ENCODE data around the gene DDX55. TPM values are rescaled to one million over a fixed set of nuclear protein-coding genes. Genes with fewer than 3 reads are reported as not detected.

The DDX55 gene
- total RNA-seq, 1 donor from 2014 or later, result 30.9 TPM

DNA sequence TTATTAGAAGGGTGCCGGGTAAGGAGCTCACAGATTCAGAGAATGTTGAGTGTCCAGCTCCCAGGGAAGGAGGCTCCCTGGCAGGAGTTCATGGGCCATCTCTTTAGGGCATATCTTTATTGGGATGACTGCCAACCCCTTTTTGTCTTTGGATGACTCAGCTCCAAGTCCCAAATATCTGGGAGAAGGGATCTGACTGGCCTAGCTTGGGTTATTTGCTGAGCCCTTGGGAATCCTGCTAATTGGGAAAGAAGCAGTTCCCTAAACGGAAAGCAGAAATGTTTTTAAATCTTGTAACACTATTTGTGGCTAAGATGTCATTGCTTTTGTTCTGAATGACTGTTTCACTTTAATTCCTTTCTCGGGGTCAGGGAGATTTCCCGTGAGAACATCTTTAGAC is 12.6 kb downstream of the DDX55 start:
- H3K4me3 Mint-ChIP-seq, result no peak overlapping the region
- TF ChIP-seq, protein P1, sequence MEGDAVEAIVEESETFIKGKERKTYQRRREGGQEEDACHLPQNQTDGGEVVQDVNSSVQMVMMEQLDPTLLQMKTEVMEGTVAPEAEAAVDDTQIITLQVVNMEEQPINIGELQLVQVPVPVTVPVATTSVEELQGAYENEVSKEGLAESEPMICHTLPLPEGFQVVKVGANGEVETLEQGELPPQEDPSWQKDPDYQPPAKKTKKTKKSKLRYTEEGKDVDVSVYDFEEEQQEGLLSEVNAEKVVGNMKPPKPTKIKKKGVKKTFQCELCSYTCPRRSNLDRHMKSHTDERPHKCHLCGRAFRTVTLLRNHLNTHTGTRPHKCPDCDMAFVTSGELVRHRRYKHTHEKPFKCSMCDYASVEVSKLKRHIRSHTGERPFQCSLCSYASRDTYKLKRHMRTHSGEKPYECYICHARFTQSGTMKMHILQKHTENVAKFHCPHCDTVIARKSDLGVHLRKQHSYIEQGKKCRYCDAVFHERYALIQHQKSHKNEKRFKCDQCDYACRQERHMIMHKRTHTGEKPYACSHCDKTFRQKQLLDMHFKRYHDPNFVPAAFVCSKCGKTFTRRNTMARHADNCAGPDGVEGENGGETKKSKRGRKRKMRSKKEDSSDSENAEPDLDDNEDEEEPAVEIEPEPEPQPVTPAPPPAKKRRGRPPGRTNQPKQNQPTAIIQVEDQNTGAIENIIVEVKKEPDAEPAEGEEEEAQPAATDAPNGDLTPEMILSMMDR (IDR thresholded peaks at IDR 0.05; ENCODE audit: unreplicated experiment), result no peak
- no peak overlapping the region for H3K27ac Mint-ChIP-seq
- no peaks in the 10 kb centered on the region for H3K4me1 Mint-ChIP-seq
- no peak for DNase-seq (ENCODE audit: low spot score in 2 of 2, unreplicated experiment in 2 of 2)
- H3K9me3 Mint-ChIP-seq, result no peaks in the 10 kb centered on the region
- peaks cover 50% of the 10 kb centered on the region for H3K36me3 Mint-ChIP-seq
- H3K27me3 Mint-ChIP-seq (ENCODE audit: low read depth), result no peaks in the 10 kb centered on the region

- H3K4me1 Mint-ChIP-seq, result no peaks in the 10 kb centered on the region
- no peak for DNase-seq (ENCODE audit: low spot score in 2 of 2, unreplicated experiment in 2 of 2)
- H3K4me3 Mint-ChIP-seq, result no peak overlapping the region
- H3K27me3 Mint-ChIP-seq (ENCODE audit: low read depth), result no peaks in the 10 kb centered on the region
- H3K36me3 Mint-ChIP-seq, result peaks cover 55% of the 10 kb centered on the region
- TF ChIP-seq, protein P1 (IDR thresholded peaks at IDR 0.05; ENCODE audit: unreplicated experiment), result no peak
- H3K9me3 Mint-ChIP-seq, result no peaks in the 10 kb centered on the region
- H3K27ac Mint-ChIP-seq, result no peak overlapping the region
Observed at GRCh38 chr12:123617144-123617543, 15.2 kb downstream of the DDX55 start.

DNA sequence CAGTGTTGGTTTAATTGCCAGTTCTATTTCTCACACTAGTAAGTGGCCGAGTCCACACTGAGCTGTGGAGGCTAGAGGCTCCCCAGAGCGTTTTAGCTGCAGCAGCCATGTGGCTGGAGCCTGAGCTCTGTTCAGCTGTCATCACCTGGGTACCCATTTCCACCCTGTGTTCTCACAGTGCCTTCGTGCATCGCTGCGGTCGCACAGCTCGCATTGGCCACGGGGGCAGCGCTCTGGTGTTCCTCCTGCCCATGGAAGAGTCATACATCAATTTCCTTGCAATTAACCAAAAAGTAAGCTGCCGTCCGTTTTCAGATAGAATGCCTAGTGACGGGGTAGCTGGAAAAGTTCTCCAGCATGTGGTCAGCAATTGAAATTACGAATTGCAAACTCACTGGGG is 15.7 kb downstream of the DDX55 start:
- DNase-seq (ENCODE audit: low spot score in 2 of 2, unreplicated experiment in 2 of 2), result no peak
- H3K4me1 Mint-ChIP-seq, result no peaks in the 10 kb centered on the region
- H3K4me3 Mint-ChIP-seq, result no peak overlapping the region
- H3K27ac Mint-ChIP-seq, result no peak overlapping the region
- TF ChIP-seq, protein P1 (IDR thresholded peaks at IDR 0.05; ENCODE audit: unreplicated experiment), result no peak
- H3K27me3 Mint-ChIP-seq (ENCODE audit: low read depth), result no peaks in the 10 kb centered on the region
- H3K36me3 Mint-ChIP-seq, result peaks cover 57% of the 10 kb centered on the region
- no peaks in the 10 kb centered on the region for H3K9me3 Mint-ChIP-seq

DNA sequence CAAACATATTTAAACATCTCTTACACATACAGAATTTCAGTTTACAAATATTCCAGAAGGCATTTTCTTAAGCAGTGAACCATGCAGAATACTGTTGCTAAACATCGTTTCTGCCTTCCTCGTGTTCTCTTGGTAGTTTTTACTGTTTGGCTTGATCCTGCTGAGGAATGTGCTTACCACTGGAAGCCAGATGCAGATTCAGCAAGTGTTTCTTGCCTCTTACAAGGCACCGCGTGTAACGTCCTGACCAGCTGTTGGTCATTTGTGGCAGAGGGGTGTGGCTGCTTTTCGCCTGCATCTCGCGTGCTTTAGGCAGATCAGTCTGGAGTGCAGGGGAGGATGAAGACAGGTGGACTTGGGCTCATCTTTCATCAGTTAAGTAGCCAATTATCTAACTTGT is 19.2 kb downstream of the DDX55 start:
- Mint-ChIP-seq H3K36me3 (peaks cover 53% of the 10 kb centered on the region), H3K27ac (no peak overlapping the region), H3K4me3 (no peak overlapping the region), H3K4me1 (no peaks in the 10 kb centered on the region), H3K9me3 (no peaks in the 10 kb centered on the region), H3K27me3 (ENCODE audit: low read depth) (no peaks in the 10 kb centered on the region)
- TF ChIP-seq, protein P1 (IDR thresholded peaks at IDR 0.05; ENCODE audit: unreplicated experiment), result no peak
- no peak for DNase-seq (ENCODE audit: low spot score in 2 of 2, unreplicated experiment in 2 of 2)

GRCh38 chr12:123621619-123622530 is 20.0 kb downstream of the DDX55 start:
- H3K4me3 Mint-ChIP-seq, result no peak overlapping the region
- H3K27ac Mint-ChIP-seq, result no peak overlapping the region
- no peaks in the 10 kb centered on the region for H3K4me1 Mint-ChIP-seq
- no peaks in the 10 kb centered on the region for H3K27me3 Mint-ChIP-seq (ENCODE audit: low read depth)
- TF ChIP-seq, protein P1 (IDR thresholded peaks at IDR 0.05; ENCODE audit: unreplicated experiment), result no peak
- peaks cover 54% of the 10 kb centered on the region for H3K36me3 Mint-ChIP-seq
- DNase-seq (ENCODE audit: low spot score in 2 of 2, unreplicated experiment in 2 of 2), result no peak
- H3K9me3 Mint-ChIP-seq, result no peaks in the 10 kb centered on the region

All from mesothelial cell of epicardium (in vitro differentiated cells).